HEK293 (cell line): ENCODE data around the gene CRY1.

ENCODE experiments used
- CTCF ChIA-PET: fragments of 350-600 bp; formaldehyde crosslinking; extraction: SDS; loops from one replicate; lab custom pipeline; 2021; ENCODE audit warnings: antibody characterized with exemption; lab: Yijun Ruan, JAX
- POLR2A ChIA-PET: fragments of 300-600 bp; formaldehyde crosslinking; extraction: SDS; loops from one replicate; lab custom pipeline; 2020; ENCODE audit warnings: antibody characterized with exemption, inconsistent platforms; lab: Yijun Ruan, JAX
- H3K27ac ChIP-seq: fragments of 200-500 bp; sonication (Bioruptor generic); 2 replicates; pipeline ENCODE4 v1.5.1; 2014; ENCODE audit warnings: low read depth, low read length, control low read depth, inconsistent platforms; ENCODE audit errors: extremely low read depth
- H3K36me3 ChIP-seq, 2 experiments: fragments of 200-500 bp in 1 of 2; sonication (Bioruptor generic) in 1 of 2; 1 replicate in 1 of 2; 2 replicates in 1 of 2; pipeline ENCODE4 v1.5.1; 2014 to 2017; ENCODE audit warnings: inconsistent platforms in 2 of 2, low read length in 2 of 2; ENCODE audit not compliant: control insufficient read depth in 2 of 2, insufficient read depth in 1 of 2
- H3K4me1 ChIP-seq: fragments of 200-500 bp; sonication (Bioruptor generic); 2 replicates; pipeline ENCODE4 v1.5.1; 2014; ENCODE audit warnings: mild to moderate bottlenecking, low read length, inconsistent platforms; ENCODE audit not compliant: control insufficient read depth, insufficient read depth
- H3K4me3 ChIP-seq: 2 replicates; pipeline ENCODE4 v1.5.1; 2011; ENCODE audit warnings: low read depth, mild to moderate bottlenecking, control low read depth, low read length, moderate library complexity
- H3K9me3 ChIP-seq: fragments of 200-500 bp; sonication (Bioruptor generic); 2 replicates; pipeline ENCODE4 v1.5.1; 2014; ENCODE audit warnings: low read depth, low read length, inconsistent platforms; ENCODE audit not compliant: control insufficient read depth, insufficient read depth
- KLF8 ChIP-seq: fragments of 450-650 bp; formaldehyde crosslinking; IDR thresholded peaks from 2 replicates; pipeline ENCODE4 v1.5.1; 2016; ENCODE audit warnings: missing biosample characterization, missing genetic modification characterization
- ZNF221 ChIP-seq: fragments of 450-650 bp; formaldehyde crosslinking; IDR thresholded peaks from 2 replicates; pipeline ENCODE4 v1.5.1; 2017; ENCODE audit warnings: missing biosample characterization, missing genetic modification characterization, borderline replicate concordance
- ZNF223 ChIP-seq: fragments of 450-650 bp; formaldehyde crosslinking; IDR thresholded peaks from 2 replicates; pipeline ENCODE4 v1.5.1; 2016; ENCODE audit warnings: missing biosample characterization, missing genetic modification characterization
- ZNF292 ChIP-seq: fragments of 450-650 bp; formaldehyde crosslinking; IDR thresholded peaks from 2 replicates; pipeline ENCODE4 v1.5.1; 2016; ENCODE audit warnings: low read depth, missing biosample characterization, missing genetic modification characterization, borderline replicate concordance
- ZNF555 ChIP-seq: fragments of 450-650 bp; formaldehyde crosslinking; conservative IDR thresholded peaks from 2 replicates; pipeline ENCODE4 v1.5.1; 2017; ENCODE audit warnings: missing biosample characterization, mild to moderate bottlenecking, missing genetic modification characterization, inconsistent platforms
- ZNF596 ChIP-seq: fragments of 450-650 bp; IDR thresholded peaks from 2 replicates; pipeline ENCODE4 v1.5.0; 2018; ENCODE audit warnings: missing biosample characterization, mild to moderate bottlenecking, missing genetic modification characterization, moderate library complexity
- ZNF610 ChIP-seq: fragments of 450-650 bp; formaldehyde crosslinking; IDR thresholded peaks from 2 replicates; pipeline ENCODE4 v1.5.1; 2016; ENCODE audit warnings: missing biosample characterization, missing genetic modification characterization, borderline replicate concordance
- ZNF658 ChIP-seq: fragments of 450-650 bp; formaldehyde crosslinking; IDR thresholded peaks from 2 replicates; pipeline ENCODE4; 2016; ENCODE audit warnings: missing biosample characterization, missing genetic modification characterization
- ZNF670 ChIP-seq: fragments of 450-650 bp; formaldehyde crosslinking; IDR thresholded peaks from 2 replicates; pipeline ENCODE4 v1.5.1; 2016; ENCODE audit warnings: missing biosample characterization, missing genetic modification characterization, low read depth
- ZSCAN16 ChIP-seq: fragments of 450-650 bp; formaldehyde crosslinking; IDR thresholded peaks from 2 replicates; pipeline ENCODE4 v1.5.1; 2016; ENCODE audit warnings: missing biosample characterization, missing genetic modification characterization
- TF ChIP-seq, protein P1 (sequence below): fragments of 450-650 bp; formaldehyde crosslinking; IDR thresholded peaks from 2 replicates; pipeline ENCODE4 v1.5.1; 2016; ENCODE audit warnings: missing biosample characterization, missing genetic modification characterization, borderline replicate concordance
- TF ChIP-seq, protein P2 (sequence below): fragments of 450-650 bp; formaldehyde crosslinking; IDR thresholded peaks from 2 replicates; pipeline ENCODE4 v1.5.1; 2016; ENCODE audit warnings: missing biosample characterization, missing genetic modification characterization
- TF ChIP-seq, protein P3 (sequence below): fragments of 450-650 bp; formaldehyde crosslinking; IDR thresholded peaks from 2 replicates; pipeline ENCODE4 v1.5.1; 2016; ENCODE audit warnings: missing biosample characterization, missing genetic modification characterization
- TF ChIP-seq, protein P4 (sequence below): fragments of 450-650 bp; formaldehyde crosslinking; IDR thresholded peaks from 2 replicates; pipeline ENCODE4 v1.5.1; 2017; ENCODE audit warnings: missing biosample characterization, missing genetic modification characterization
- TF ChIP-seq, protein P5 (sequence below): fragments of 450-650 bp; formaldehyde crosslinking; IDR thresholded peaks from 2 replicates; pipeline ENCODE4 v1.5.1; 2016; ENCODE audit warnings: missing biosample characterization, missing genetic modification characterization

Gene CRY1

DNA sequence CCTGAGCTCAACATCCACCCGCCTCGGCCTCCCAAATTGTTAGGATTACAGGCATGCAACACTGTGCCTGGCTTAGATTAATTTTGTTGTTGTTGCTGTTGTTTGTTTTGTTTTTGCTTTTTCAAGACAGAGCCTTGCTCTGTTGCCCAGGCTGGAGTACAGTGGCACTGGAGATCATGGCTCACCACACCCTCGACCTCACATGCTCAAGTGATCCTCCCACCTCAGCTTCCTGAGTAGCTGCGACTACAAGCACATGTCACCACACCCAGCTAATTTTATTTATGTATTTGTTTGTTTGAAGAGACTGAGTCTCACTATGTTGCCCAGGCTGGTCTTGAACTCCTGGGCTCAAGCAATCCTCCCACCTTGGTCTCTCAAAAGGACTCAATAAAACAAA is 26.7 kb downstream of the CRY1 start (continued):
- TF ChIP-seq, protein P1, sequence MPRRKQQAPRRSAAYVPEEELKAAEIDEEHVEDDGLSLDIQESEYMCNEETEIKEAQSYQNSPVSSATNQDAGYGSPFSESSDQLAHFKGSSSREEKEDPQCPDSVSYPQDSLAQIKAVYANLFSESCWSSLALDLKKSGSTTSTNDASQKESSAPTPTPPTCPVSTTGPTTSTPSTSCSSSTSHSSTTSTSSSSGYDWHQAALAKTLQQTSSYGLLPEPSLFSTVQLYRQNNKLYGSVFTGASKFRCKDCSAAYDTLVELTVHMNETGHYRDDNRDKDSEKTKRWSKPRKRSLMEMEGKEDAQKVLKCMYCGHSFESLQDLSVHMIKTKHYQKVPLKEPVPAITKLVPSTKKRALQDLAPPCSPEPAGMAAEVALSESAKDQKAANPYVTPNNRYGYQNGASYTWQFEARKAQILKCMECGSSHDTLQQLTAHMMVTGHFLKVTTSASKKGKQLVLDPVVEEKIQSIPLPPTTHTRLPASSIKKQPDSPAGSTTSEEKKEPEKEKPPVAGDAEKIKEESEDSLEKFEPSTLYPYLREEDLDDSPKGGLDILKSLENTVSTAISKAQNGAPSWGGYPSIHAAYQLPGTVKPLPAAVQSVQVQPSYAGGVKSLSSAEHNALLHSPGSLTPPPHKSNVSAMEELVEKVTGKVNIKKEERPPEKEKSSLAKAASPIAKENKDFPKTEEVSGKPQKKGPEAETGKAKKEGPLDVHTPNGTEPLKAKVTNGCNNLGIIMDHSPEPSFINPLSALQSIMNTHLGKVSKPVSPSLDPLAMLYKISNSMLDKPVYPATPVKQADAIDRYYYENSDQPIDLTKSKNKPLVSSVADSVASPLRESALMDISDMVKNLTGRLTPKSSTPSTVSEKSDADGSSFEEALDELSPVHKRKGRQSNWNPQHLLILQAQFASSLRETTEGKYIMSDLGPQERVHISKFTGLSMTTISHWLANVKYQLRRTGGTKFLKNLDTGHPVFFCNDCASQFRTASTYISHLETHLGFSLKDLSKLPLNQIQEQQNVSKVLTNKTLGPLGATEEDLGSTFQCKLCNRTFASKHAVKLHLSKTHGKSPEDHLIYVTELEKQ (tag by site-specific recombination) = no peak
- TF ChIP-seq ZNF610 (tag by site-specific recombination) (no peak), ZNF555 (no peak), ZNF223 (tag by site-specific recombination) (no peak), ZNF670 (tag by site-specific recombination) (no peak)
- TF ChIP-seq, protein P2, sequence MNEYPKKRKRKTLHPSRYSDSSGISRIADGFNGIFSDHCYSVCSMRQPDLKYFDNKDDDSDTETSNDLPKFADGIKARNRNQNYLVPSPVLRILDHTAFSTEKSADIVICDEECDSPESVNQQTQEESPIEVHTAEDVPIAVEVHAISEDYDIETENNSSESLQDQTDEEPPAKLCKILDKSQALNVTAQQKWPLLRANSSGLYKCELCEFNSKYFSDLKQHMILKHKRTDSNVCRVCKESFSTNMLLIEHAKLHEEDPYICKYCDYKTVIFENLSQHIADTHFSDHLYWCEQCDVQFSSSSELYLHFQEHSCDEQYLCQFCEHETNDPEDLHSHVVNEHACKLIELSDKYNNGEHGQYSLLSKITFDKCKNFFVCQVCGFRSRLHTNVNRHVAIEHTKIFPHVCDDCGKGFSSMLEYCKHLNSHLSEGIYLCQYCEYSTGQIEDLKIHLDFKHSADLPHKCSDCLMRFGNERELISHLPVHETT (tag by site-specific recombination) = no peak

DNA sequence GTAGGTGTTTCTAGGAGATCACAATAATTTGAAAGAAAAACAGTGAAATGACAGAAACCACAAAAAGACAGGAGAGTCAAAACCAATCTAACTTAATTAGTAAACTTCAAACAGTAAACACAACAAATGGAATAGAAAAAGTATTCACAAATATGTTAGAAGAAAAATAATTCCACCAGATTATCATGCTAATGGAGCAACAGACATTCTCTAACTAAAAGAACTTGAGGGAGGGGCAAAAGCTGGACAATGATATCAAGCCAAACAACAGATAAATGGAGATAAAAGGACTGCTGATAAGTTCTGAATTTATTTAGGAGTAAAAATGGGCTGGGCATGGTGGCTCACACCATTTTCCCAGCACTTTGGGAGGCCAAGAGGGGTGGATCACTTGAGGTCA is 28.7 kb downstream of the CRY1 start:
- H3K4me1 ChIP-seq = no peaks in the 10 kb centered on the region
- no peaks in the 10 kb centered on the region; a peak in 1 of 3 replicates for H3K36me3 ChIP-seq
- ChIA-PET POLR2A (no interaction called here), CTCF (no interaction called here)
- no peaks in the 10 kb centered on the region; the same call in 1 of the 2 replicates for H3K9me3 ChIP-seq
- H3K4me3 ChIP-seq = no peak overlapping the region
- TF ChIP-seq ZNF596 (tag by site-specific recombination) = no peak
- TF ChIP-seq ZNF292 (tag by site-specific recombination) = no peak
- TF ChIP-seq, protein P3, sequence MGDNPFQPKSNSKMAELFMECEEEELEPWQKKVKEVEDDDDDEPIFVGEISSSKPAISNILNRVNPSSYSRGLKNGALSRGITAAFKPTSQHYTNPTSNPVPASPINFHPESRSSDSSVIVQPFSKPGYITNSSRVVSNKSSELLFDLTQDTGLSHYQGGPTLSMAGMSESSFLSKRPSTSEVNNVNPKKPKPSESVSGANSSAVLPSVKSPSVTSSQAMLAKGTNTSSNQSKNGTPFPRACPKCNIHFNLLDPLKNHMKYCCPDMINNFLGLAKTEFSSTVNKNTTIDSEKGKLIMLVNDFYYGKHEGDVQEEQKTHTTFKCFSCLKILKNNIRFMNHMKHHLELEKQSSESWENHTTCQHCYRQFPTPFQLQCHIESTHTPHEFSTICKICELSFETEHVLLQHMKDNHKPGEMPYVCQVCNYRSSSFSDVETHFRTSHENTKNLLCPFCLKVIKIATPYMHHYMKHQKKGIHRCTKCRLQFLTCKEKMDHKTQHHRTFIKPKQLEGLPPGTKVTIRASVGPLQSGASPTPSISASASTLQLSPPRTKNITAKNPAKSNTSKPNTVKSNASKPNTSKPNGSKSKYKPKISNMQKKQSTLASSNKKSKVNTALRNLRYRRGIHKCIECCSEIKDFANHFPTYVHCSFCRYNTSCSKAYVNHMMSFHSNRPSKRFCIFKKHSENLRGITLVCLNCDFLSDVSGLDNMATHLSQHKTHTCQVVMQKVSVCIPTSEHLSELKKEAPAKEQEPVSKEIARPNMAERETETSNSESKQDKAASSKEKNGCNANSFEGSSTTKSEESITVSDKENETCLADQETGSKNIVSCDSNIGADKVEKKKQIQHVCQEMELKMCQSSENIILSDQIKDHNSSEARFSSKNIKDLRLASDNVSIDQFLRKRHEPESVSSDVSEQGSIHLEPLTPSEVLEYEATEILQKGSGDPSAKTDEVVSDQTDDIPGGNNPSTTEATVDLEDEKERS = no peak
- TF ChIP-seq, protein P4, sequence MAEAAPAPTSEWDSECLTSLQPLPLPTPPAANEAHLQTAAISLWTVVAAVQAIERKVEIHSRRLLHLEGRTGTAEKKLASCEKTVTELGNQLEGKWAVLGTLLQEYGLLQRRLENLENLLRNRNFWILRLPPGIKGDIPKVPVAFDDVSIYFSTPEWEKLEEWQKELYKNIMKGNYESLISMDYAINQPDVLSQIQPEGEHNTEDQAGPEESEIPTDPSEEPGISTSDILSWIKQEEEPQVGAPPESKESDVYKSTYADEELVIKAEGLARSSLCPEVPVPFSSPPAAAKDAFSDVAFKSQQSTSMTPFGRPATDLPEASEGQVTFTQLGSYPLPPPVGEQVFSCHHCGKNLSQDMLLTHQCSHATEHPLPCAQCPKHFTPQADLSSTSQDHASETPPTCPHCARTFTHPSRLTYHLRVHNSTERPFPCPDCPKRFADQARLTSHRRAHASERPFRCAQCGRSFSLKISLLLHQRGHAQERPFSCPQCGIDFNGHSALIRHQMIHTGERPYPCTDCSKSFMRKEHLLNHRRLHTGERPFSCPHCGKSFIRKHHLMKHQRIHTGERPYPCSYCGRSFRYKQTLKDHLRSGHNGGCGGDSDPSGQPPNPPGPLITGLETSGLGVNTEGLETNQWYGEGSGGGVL (tag by site-specific recombination) = no peak
- TF ChIP-seq KLF8 (tag by site-specific recombination) = no peak
- no peak for TF ChIP-seq ZNF658
- no peak for TF ChIP-seq ZSCAN16 (tag by site-specific recombination)
- no peak for TF ChIP-seq ZNF221
- TF ChIP-seq, protein P5, sequence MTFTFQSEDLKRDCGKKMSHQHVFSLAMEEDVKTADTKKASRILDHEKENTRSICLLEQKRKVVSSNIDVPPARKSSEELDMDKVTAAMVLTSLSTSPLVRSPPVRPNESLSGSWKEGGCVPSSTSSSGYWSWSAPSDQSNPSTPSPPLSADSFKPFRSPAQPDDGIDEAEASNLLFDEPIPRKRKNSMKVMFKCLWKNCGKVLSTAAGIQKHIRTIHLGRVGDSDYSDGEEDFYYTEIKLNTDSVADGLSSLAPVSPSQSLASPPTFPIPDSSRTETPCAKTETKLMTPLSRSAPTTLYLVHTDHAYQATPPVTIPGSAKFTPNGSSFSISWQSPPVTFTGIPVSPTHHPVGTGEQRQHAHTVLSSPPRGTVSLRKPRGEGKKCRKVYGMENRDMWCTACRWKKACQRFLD = no peak
- TF ChIP-seq, all 188 proteins: peak for 0
- H3K27ac ChIP-seq = no peak overlapping the region
